KOPT-K1 (cell line): ENCODE measurements around the gene CRKL.
"Not testable (repeated sequence)": the region's sequence is repeated elsewhere in the genome, so short reads cannot be mapped to it uniquely, and the experiment has no call there.

Source experiments
- H3K27ac ChIP-seq: fragments of 200-600 bp; sonication (generic); 2 replicates; pipeline ENCODE4 v1.5.1; 2016; ENCODE audit warnings: antibody characterized with exemption, mild to moderate bottlenecking, low read depth, low read length; ENCODE audit not compliant: poor library complexity, severe bottlenecking
- H3K36me3 ChIP-seq: fragments of 200-600 bp; sonication (generic); 2 replicates; pipeline ENCODE4 v1.5.1; 2017; ENCODE audit warnings: antibody characterized with exemption, mild to moderate bottlenecking, low read length, moderate library complexity; ENCODE audit not compliant: insufficient read depth
- H3K9me3 ChIP-seq: fragments of 200-600 bp; sonication (generic); 2 replicates; pipeline ENCODE4 v1.5.1; 2017; ENCODE audit warnings: antibody characterized with exemption, low read length, mild to moderate bottlenecking; ENCODE audit not compliant: insufficient read depth, poor library complexity, severe bottlenecking

The CRKL gene

GRCh38 chr22:20912494-20912893 is 4.7 kb upstream of the CRKL start:
- Histone ChIP-seq H3K9me3 (no peaks in the 10 kb centered on the region), H3K27ac (no peak overlapping the region), H3K36me3 (no peaks in the 10 kb centered on the region)

- H3K27ac ChIP-seq = peak overlapping the region; percentile 92
These were observed 1.5 kb downstream of the CRKL start for GRCh38 chr22:20918663-20919218.

GRCh38 chr22:20919718-20920117 is 2.5 kb downstream of the CRKL start:
- Histone ChIP-seq H3K36me3 (peaks cover 33% of the 10 kb centered on the region), H3K9me3 (no peaks in the 10 kb centered on the region), H3K27ac (peak overlapping the region; percentile 13)

More at GRCh38 chr22:20918663-20919218, 1.5 kb downstream of the CRKL start:
- Histone ChIP-seq H3K36me3 (peaks cover 23% of the 10 kb centered on the region), H3K9me3 (no peaks in the 10 kb centered on the region)

- peaks cover 44% of the 10 kb centered on the region for H3K36me3 ChIP-seq
- H3K27ac ChIP-seq = no peak overlapping the region
- no peaks in the 10 kb centered on the region for H3K9me3 ChIP-seq
These were observed 3.6 kb downstream of the CRKL start for GRCh38 chr22:20920881-20921203.

- H3K36me3 ChIP-seq = peaks cover 52% of the 10 kb centered on the region
These were observed 5.0 kb downstream of the CRKL start for GRCh38 chr22:20922141-20922751.

GRCh38 chr22:20926243-20926642 is 9.0 kb downstream of the CRKL start:
- Histone ChIP-seq H3K9me3 (no peaks in the 10 kb centered on the region), H3K27ac (no peak overlapping the region), H3K36me3 (peaks cover 61% of the 10 kb centered on the region)

More at GRCh38 chr22:20922141-20922751, 5.0 kb downstream of the CRKL start:
- H3K9me3 ChIP-seq = no peaks in the 10 kb centered on the region
- H3K27ac ChIP-seq = no peak overlapping the region

GRCh38 chr22:20927940-20928572 is 10.8 kb downstream of the CRKL start:
- Histone ChIP-seq H3K27ac (no peak overlapping the region), H3K36me3 (peaks cover 64% of the 10 kb centered on the region), H3K9me3 (no peaks in the 10 kb centered on the region)

- Histone ChIP-seq H3K27ac (no peak overlapping the region), H3K9me3 (no peaks in the 10 kb centered on the region), H3K36me3 (peaks cover 70% of the 10 kb centered on the region)
These were observed 11.4 kb downstream of the CRKL start for GRCh38 chr22:20928573-20928967.

- H3K36me3 ChIP-seq = peaks cover 70% of the 10 kb centered on the region
- H3K27ac ChIP-seq = no peak overlapping the region
- H3K9me3 ChIP-seq = no peaks in the 10 kb centered on the region
These were observed 12.8 kb downstream of the CRKL start for GRCh38 chr22:20930004-20930403.

- not testable (repeated sequence) for H3K27ac ChIP-seq, H3K9me3 ChIP-seq
- peaks cover 70% of the 10 kb centered on the region for H3K36me3 ChIP-seq
These were observed 13.2 kb downstream of the CRKL start for GRCh38 chr22:20930435-20930834.

GRCh38 chr22:20931126-20931654 is 14.0 kb downstream of the CRKL start:
- H3K27ac ChIP-seq = no peak overlapping the region
- peaks cover 72% of the 10 kb centered on the region for H3K36me3 ChIP-seq
- H3K9me3 ChIP-seq = no peaks in the 10 kb centered on the region

- Histone ChIP-seq H3K9me3 (no peaks in the 10 kb centered on the region), H3K27ac (no peak overlapping the region), H3K36me3 (peaks cover 77% of the 10 kb centered on the region)
These were observed 16.7 kb downstream of the CRKL start for GRCh38 chr22:20933910-20934309.

- not testable (repeated sequence) for H3K9me3 ChIP-seq, H3K27ac ChIP-seq
- peaks cover 88% of the 10 kb centered on the region for H3K36me3 ChIP-seq
These were observed 17.8 kb downstream of the CRKL start for GRCh38 chr22:20935049-20935448.

- H3K36me3 ChIP-seq = peaks cover 93% of the 10 kb centered on the region
- H3K9me3 ChIP-seq, H3K27ac ChIP-seq: not testable (repeated sequence)
These were observed 18.8 kb downstream of the CRKL start for GRCh38 chr22:20935780-20936539.
